Calu3 (cell line): ENCODE measurements around the gene CPSF3. TPM values are rescaled to one million over a fixed set of nuclear protein-coding genes. Genes with fewer than 3 reads are reported as not detected.

ENCODE experiments used
- BruUV-seq: library from RNA; stranded (reverse); fragments of 400-500 nt; replicated peaks from 2 replicates; lab custom pipeline; 2021; lab: Mats Ljungman, UMichigan
- CTCF ChIA-PET: fragments of 300-600 bp; sonication (Branson Sonifier 250); formaldehyde crosslinking; loops from one replicate; lab custom pipeline; 2022; ENCODE audit warnings: antibody characterized with exemption; lab: Charles Lee
- DNase-seq: peaks from one replicate; pipeline ENCODE4 v3.0.0; 2022
- H3K27ac Mint-ChIP-seq: one replicate; pipeline ENCODE4 v1.8.0; 2022; ENCODE audit warnings: mixed read lengths; ENCODE audit not compliant: unreplicated experiment
- H3K27me3 Mint-ChIP-seq: one replicate; pipeline ENCODE4 v1.8.0; 2022; ENCODE audit warnings: mixed read lengths; ENCODE audit not compliant: unreplicated experiment
- H3K36me3 Mint-ChIP-seq: one replicate; pipeline ENCODE4 v1.8.0; 2022; ENCODE audit warnings: mild to moderate bottlenecking, moderate library complexity, mixed read lengths; ENCODE audit not compliant: insufficient read depth, unreplicated experiment
- H3K4me1 Mint-ChIP-seq: one replicate; pipeline ENCODE4 v1.8.0; 2022; ENCODE audit warnings: mild to moderate bottlenecking, low read depth, mixed read lengths; ENCODE audit not compliant: unreplicated experiment
- H3K4me3 Mint-ChIP-seq: one replicate; pipeline ENCODE4 v1.8.0; 2022; ENCODE audit warnings: mild to moderate bottlenecking, low read depth, moderate library complexity, mixed read lengths; ENCODE audit not compliant: unreplicated experiment
- H3K9me3 Mint-ChIP-seq: one replicate; pipeline ENCODE4 v1.8.0; 2022; ENCODE audit warnings: low read depth, mixed read lengths; ENCODE audit not compliant: unreplicated experiment
- intact Hi-C: fragments of 100-400 bp; cut with micrococcal nuclease; formaldehyde crosslinking; loops from one replicate; pipeline ENCODE4 v1.10.0; 2022; ENCODE audit not compliant: unreplicated experiment
- total RNA-seq: library from RNA; stranded (reverse); gene quantifications from 2 replicates; pipeline ENCODE4 v1.2.3, GENCODE V29; 2022
- TF ChIP-seq, protein P1 (sequence below): fragments of 200-600 bp; IDR thresholded peaks from one replicate; pipeline ENCODE4 v1.8.0; 2022; ENCODE audit warnings: antibody characterized with exemption; ENCODE audit not compliant: unreplicated experiment

CPSF3 gene
- total RNA-seq, 1 experiment from 2014 or later = 56.7 TPM

DNA sequence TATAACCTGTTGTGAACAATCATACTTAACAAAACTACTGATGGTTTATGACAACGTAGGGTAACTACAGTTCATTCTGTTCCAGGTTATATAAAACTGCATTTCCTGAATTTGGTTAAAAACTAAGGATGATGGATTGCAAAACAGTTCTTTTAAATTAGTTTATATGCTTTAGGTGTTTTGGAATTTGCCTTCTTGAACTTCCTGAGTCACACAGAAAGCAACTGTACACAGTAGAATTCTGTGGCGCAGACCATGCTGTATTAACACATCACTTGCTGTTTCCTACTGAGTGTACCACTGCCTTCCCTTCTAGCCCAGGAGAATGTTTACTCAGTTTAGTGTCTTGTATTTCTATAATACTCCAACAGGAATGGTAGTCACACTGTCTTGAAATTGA, 19.5 kb upstream of the CPSF3 start:
- intact Hi-C loops = no loop called here
- TSS peak; percentile 34 for BruUV-seq
- TF ChIP-seq, protein P1, sequence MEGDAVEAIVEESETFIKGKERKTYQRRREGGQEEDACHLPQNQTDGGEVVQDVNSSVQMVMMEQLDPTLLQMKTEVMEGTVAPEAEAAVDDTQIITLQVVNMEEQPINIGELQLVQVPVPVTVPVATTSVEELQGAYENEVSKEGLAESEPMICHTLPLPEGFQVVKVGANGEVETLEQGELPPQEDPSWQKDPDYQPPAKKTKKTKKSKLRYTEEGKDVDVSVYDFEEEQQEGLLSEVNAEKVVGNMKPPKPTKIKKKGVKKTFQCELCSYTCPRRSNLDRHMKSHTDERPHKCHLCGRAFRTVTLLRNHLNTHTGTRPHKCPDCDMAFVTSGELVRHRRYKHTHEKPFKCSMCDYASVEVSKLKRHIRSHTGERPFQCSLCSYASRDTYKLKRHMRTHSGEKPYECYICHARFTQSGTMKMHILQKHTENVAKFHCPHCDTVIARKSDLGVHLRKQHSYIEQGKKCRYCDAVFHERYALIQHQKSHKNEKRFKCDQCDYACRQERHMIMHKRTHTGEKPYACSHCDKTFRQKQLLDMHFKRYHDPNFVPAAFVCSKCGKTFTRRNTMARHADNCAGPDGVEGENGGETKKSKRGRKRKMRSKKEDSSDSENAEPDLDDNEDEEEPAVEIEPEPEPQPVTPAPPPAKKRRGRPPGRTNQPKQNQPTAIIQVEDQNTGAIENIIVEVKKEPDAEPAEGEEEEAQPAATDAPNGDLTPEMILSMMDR = no peak
- no peak for DNase-seq
- no peaks in the 10 kb centered on the region for H3K4me1 Mint-ChIP-seq
- H3K27ac Mint-ChIP-seq = no peak overlapping the region
- no peaks in the 10 kb centered on the region for H3K27me3 Mint-ChIP-seq
- no peak overlapping the region for H3K4me3 Mint-ChIP-seq
- H3K36me3 Mint-ChIP-seq = peaks cover 61% of the 10 kb centered on the region
- no peaks in the 10 kb centered on the region for H3K9me3 Mint-ChIP-seq
- CTCF ChIA-PET = no interaction called here

DNA sequence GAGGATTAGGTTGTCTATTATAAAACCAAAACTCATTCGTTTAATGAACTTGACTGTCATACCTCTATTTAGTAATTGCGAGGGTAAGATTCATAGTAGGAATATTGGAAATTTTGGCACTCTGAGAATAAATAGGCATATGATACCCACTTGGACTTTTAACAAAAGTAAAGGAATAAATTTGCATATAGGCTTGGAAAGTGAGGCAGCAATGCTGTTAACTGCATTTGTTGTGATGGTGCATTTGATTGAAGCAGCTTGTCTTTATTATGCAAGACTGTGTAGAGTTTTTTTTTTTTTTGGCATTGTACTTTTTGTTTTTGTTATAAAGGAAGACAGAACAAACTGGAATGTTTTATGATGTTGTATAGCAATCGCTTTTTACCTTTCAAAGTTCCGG, 19.0 kb upstream of the CPSF3 start:
- no TSS peak for BruUV-seq
- intact Hi-C loops = no loop called here
- peaks cover 62% of the 10 kb centered on the region for H3K36me3 Mint-ChIP-seq
- H3K4me1 Mint-ChIP-seq = no peaks in the 10 kb centered on the region
- no peaks in the 10 kb centered on the region for H3K9me3 Mint-ChIP-seq
- no peaks in the 10 kb centered on the region for H3K27me3 Mint-ChIP-seq
- DNase-seq = no peak
- H3K4me3 Mint-ChIP-seq = no peak overlapping the region
- CTCF ChIA-PET = no interaction called here
- TF ChIP-seq, protein P1 = no peak
- H3K27ac Mint-ChIP-seq = no peak overlapping the region

DNA sequence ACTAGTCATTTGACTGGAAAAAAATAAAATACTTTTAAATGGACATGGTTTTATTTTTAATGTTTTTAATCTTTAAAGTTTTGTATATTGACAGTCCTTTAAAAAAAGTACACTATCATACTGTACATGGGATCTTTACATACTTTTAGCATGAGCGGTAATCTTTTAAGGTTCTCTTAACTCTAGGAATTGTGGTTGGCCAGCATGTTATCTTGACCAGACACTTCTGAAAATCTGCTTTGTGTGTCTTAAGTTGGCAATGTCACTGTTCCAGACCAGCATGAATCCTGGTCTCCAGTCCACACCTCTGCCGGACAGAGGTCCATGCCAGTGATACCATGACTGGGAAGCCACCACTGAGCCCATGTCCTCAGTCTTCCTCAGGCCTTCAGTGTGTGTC, 17.8 kb upstream of the CPSF3 start:
- TF ChIP-seq, protein P1 = no peak
- no peak overlapping the region for H3K27ac Mint-ChIP-seq
- H3K36me3 Mint-ChIP-seq = peaks cover 58% of the 10 kb centered on the region
- BruUV-seq = no TSS peak
- CTCF ChIA-PET = no interaction called here
- H3K27me3 Mint-ChIP-seq = no peaks in the 10 kb centered on the region
- no peak for DNase-seq
- no peaks in the 10 kb centered on the region for H3K4me1 Mint-ChIP-seq
- no peak overlapping the region for H3K4me3 Mint-ChIP-seq
- no peaks in the 10 kb centered on the region for H3K9me3 Mint-ChIP-seq
- intact Hi-C loops = no loop called here

DNA sequence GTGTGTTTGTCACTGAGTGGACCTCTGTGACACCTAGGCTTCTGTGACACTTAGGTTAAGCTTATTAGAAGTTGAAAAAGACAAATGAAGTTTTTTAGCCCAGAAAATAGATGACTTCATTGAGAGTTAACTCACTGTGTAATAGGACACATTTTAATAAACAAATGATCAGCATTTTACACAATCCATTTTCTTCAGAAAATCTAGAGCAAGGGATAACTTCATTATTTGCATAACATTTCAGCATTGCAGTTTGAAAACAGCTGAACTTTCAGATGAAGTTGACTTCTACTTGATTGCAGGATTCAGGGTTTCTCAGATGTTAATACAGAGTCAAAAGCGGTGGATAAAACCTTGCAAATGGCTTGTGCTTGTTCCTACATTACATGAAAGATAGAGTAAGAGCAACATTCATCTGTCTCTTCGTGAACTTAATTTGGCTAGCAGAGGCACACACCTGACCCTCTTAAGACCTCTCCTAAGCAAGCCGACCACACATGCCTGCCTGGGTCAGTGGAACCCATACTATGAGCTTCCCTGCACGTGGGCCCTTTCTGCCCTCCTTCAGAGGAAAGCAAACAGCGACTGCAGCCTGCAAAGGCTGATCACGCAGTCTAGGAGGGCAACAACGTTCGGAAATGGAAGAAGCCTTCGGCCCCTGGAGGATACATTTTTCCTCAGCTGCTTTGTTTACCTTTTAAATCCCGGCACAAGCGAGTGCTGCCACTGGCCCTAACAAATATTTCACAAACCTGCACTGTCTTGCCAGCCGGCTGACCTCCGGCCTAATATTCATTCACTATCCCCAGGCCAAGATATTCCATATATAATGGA, 16.7 kb upstream of the CPSF3 start:
- no peaks in the 10 kb centered on the region for H3K4me1 Mint-ChIP-seq

More for the DNA sequence above, 16.7 kb upstream of the CPSF3 start:
- BruUV-seq = no TSS peak
- intact Hi-C loops = no loop called here
- TF ChIP-seq, protein P1 = no peak
- Mint-ChIP-seq H3K9me3 (no peaks in the 10 kb centered on the region), H3K27ac (no peak overlapping the region), H3K36me3 (peaks cover 55% of the 10 kb centered on the region), H3K4me3 (no peak overlapping the region), H3K27me3 (no peaks in the 10 kb centered on the region)
- CTCF ChIA-PET = no interaction called here
- no peak for DNase-seq
